ENCODE measurements around the gene RCL1.

Gene RCL1

DNA sequence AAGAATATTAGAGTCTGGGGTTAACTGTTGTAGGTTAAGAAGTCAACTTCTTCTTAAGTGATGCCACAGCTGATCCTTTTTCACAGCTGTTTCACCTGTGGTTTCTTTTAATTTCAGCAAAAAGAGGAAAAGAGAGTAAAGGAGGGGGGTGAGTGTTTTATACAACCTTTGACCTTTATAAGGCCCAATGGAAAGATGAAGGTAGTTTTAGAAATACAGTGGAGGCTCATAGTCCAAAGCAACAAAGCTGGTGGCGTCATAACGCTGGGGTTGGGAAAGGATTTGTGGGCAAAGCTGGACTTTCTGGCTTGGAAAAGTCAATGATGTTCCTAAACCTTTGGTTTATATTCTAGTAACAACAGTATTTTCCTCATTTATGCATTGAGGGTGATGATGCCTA is 49.5 kb downstream of the RCL1 start:
- DNase-seq (ENCODE audit: low read depth): no peak

DNA sequence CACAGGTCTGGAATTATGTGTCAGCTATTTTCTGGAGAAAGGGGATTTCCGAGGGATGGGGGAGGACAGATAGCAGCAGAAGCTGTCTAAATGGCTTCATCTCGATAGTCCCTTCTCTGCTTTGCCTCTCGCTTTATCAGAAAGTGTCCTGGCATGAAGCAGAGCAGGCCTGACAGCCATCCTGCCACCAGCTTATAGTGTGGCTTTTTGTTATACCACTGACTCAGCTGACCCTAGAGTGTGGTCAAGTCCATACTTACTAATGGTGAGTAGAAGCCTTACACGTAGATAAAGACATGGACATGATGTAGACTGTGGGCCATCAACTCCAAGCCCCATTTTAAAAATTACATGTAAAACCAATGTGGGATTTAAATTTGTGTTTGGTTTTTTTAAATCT is 50.0 kb downstream of the RCL1 start:
- no peak for DNase-seq (ENCODE audit: low read depth)

DNA sequence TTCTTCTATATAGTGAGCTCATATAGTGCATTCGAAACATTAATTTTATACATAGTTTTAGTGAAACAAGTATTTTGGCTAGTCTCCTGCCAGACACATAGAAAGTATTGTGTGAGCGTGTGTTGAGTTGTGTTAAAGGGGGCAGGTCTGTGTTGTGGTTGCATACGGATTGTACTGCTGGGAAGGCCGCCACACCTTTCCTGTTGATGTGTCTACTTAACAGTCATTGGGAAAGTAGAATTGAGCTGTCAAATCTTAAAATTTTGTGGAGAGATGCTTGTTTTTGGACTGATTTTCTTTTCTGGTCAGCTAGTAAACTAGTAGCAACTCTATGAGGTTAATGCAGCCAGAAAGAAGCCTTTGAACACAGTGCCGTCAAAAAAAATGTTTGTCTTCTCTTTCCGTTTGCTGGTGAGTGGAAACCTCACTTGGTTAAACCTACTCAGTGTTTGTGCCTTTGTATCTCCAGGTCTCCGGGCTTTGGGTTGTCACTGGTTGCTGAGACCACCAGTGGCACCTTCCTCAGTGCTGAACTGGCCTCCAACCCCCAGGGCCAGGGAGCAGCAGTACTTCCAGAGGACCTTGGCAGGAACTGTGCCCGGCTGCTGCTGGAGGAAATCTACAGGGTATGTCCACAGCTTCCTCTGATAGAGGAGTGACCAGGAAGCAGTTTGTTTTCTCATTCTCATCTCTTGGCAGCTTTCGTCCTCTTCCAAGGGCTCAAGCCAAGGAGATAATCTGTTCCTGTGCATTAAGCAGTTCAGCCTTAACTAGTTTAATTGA is 51.5 kb downstream of the RCL1 start:
- no peak for DNase-seq (ENCODE audit: low read depth)

DNA sequence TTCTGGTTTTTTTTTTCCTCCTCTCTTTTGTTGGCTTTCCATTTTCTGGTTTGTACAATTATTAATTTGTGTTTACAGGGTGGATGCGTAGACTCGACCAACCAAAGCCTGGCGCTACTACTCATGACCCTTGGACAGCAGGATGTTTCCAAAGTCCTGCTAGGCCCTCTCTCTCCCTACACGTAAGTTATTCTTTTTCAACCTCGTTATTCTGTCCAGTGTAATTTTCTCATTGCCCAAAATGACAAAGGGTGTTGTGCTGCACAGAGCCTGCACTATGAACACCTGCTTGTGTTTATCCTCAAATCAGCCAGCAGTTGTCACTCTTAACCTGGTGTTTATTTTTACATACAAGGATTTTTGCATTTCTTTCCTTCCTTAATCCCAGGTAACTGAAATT is 56.6 kb downstream of the RCL1 start:
- no peak for DNase-seq (ENCODE audit: low read depth)

DNA sequence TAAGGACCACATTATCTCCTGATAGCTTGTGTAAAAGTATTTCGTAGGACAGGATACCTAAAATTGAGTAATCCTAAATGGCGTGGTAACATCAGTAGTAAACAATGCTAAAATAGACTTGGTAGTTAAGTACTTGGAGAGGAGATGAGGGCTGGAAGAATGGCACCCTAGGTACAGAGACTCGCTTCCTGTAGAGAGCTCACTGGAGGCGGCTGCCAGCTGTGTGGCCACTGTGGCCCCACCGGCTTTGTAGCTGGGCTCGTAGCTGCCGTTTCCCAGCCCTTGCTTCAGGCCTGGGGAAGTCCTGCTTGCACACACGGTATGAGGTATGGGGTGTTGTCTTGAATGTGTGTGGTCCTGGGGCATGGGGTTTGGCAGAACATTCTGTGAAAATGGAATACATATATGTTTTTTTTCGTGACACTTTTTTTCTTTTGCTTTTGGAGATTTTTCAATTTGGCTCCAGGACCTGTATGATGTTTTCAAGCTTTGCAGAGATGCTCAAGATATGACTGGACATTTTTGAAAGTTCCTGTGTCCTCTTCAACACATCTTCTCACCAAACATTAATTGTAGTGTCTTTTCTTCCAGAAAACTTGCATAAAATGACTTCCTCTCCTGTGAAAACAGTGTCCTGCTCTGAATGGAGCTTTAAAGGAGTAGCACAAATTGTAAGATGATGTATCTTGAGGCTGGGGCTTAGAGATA is 58.0 kb downstream of the RCL1 start:
- DNase-seq (ENCODE audit: low read depth): no peak

DNA sequence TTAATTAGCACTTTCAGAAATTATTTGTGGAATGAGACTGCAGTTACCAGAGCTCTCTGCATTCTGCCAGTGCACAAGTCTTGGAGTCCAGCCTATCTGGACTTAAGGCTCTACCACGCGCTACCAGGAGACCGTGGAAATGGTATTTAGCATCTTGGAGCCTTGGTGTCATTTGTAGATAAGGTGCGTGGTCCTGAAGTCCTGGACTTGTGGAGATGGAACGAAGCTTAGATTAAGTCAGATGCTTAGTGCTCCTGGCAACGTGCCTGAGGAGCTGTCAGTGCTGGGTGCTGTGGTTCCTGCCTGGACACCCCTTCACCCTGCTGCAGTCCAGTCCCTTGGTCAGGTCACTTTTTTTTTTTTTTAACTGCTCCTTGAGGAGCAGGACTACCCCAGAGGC is 59.7 kb downstream of the RCL1 start:
- DNase-seq (ENCODE audit: low read depth): no peak

DNA sequence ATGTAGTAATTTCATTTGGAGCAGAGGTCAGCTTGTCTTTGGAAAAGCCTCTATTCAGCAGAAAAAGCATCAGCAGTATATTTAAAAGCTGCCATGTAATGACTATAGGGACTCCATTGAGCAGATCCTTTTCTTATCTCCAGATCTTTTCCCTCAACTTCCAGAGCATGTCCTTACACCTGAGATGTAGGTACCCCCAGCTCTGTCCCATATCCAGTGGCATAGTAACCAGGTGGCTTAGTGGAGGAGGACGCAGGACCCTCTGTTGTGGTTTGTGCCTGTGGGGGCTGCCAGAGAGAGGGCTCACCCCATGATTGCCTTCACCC is 61.5 kb downstream of the RCL1 start:
- no peak for DNase-seq (ENCODE audit: low read depth)

DNA sequence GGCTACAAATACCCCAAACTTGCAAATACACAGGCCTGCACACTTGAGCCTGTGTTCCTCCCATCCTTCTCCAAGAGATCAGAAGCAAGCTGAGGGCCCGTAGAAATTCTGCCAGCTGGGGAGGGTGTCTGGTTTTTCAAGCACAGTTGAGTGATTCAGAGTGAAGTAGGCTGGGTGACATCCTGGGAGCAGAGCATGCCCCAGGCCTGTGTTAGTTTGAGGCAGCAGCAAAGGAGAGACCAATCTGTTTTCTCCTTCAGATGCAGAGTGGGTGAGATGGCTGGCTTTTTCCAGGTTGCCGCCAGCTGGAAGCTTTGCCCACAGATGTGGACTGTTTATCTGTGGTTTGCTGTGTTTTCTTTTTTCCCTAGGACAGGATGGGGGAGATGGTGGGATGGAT is 63.1 kb downstream of the RCL1 start:
- no peak for DNase-seq (ENCODE audit: low read depth)

DNA sequence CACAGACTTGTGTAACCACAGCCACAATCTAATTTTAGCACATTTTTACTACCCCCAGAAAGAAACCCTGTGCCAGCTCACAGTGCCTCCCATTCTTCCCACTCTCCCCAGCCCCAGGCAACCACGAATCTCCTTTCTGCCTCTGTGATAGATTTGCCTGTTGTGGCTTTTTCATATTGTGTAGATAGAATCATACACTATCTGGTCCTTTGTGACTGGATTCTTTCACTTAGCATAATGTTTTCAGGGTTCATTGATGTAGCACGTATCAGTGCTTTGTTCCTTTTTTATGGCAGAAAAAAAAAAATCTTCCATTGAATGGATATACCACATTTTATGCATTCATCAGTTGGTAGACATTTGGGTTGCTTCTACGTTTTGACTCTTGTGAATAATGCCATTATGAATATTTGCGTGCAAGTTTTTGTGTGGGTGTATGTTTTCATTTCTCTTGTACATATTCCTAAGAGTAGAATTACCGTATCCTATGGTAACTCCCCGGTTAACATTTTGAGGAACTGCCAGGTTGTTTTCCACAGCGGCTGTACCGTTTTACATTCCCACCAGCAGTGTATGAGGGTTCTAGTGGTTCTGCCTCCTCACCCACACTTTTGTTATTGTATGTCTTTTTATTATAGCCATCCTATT is 64.5 kb downstream of the RCL1 start:
- DNase-seq (ENCODE audit: low read depth): no peak

DNA sequence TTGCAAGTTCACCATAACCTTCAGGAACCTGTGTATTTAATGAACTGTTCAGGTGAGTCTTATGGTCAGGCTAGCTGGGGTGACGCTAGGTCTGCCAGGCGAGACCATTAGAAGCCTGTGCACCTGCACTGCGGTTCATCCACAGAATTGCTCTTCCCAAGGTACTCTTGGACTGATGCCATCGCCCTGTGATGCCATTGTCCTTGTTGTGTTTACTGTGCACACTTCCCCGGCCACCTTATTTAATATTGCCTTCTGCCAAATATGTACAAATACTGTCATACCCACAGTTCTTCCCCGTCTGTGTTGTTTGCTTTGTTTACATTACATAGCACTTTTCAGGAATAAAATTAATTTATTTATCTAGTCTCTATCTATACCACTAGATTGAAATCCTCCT is 66.3 kb downstream of the RCL1 start:
- DNase-seq (ENCODE audit: low read depth): no peak

DNA sequence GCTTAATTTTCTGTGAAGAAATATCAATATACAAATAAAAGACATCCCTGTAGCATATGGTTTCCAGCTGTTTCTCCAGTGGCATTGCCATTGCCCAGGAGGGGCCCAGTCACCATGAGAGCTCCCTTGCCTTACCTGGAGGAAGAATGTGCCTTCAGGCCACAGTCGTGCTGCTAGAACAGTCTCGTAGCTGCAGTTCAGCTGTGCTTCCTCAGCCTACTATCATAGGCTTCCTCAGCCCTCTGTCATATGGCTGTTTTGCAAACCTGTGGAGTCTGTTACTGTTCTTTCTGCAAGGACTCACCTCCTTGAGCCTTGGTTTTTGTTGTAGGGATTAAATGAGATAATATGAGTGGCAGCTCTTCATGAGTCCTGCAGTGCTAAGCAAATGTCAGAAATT is 67.6 kb downstream of the RCL1 start:
- DNase-seq (ENCODE audit: low read depth): no peak

DNA sequence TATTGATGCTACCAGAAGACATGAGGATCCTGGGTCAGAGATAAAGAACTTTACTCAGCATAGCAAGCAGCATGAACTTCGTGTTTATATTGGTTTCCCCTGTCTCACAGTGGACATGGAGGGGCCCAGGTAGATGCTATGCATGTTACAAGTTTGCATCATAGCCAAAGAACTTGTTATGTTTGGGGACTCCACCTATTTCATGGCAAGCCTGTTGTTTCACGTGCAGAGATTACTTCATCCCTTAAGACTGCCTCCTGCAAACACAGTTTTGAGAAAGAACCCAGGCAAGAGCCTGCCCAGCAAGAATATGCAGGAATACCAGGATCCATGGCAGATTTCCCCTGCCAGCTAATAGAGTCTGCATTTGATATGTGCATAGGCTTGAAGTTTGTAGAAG is 68.4 kb downstream of the RCL1 start:
- no peak for DNase-seq (ENCODE audit: low read depth)

DNA sequence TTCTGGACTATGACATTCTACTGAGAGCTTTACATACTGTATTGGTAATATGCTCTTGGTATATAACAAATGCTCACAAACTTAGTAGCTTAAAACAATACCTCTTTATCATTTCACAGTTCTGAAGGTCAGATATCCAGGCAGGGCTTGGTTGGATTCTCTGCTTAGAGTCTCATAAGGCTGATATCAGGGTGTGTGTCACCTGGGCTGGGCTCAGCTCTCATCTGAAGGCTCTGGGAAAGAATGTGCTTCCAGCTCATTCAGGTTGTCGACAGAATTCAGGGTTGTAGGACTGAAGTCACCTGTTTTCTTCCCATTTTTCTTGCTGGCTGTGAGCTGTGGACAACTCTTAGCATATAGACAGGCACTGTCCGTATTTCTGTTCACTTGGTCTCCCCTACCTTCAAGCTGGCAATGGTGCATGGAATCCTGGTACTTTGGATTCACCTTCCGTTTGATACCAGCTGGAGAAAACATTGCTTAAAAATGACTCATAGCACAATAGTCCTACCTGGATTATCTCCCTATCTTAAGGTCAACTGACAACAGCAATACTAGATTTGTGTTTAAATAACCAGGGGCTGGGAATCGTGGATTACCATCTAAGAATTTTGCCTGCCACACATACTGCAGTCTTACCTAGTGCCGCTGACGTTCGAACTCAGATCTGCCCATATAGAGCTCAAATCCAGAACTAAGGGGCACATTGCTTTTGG is 69.2 kb downstream of the RCL1 start:
- no peak for DNase-seq (ENCODE audit: low read depth)

DNA sequence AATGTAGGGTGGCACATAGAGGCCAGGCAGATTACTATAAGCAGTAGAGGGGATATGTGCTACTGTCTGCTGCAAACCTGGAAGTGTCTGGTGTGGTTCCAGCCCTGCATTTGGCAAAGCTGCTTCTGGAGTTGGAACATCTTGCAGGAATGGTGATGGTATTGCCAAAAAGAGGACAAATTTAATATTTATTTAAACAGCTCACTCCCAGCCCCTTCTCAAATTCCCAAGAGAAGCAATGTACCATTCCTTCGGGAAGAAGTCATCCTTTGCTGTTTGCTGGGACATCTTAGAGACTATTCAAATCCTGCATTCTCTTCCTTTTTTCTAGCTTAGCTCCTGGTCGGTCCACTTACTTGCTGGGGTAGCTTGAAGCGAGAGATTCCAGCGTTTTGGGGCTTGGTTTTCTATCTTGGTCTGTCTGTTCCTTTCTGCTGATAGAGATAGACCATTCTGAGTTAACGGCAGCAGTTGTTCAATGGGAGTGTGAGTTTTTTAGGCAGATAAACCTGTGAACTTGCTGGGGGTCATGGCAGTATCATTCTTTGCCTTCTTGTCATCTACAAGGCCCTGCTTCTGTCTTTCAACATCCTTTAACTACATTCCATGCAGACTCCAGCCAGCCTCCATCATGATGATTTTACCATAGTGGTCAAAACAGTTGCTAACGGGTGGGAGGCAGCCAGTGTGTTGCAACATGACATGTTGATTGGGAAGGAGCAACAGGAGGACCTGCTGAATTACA is 69.9 kb downstream of the RCL1 start:
- no peak for DNase-seq (ENCODE audit: low read depth)

DNA sequence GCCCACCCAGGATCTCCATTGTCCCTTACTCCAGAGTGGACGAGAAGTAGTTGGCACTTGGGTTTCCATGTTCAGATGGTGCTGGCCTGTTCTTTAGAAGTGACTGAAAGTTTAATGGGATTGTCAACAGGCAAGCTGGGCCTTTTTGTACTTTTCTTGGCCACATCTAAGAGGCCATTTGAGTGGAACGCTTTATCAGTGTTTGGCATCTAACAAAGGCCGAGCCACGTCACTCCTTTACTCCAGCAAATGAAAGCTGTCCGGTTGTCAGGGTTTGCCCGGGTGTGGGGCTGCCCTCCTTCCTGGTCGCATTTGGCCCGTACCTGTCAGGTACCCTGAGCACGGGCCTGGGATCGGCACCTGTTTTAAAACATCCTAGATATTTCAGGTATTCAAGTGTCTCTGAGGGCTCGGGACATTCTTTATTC is 71.5 kb downstream of the RCL1 start:
- no peak for DNase-seq (ENCODE audit: low read depth)

DNA sequence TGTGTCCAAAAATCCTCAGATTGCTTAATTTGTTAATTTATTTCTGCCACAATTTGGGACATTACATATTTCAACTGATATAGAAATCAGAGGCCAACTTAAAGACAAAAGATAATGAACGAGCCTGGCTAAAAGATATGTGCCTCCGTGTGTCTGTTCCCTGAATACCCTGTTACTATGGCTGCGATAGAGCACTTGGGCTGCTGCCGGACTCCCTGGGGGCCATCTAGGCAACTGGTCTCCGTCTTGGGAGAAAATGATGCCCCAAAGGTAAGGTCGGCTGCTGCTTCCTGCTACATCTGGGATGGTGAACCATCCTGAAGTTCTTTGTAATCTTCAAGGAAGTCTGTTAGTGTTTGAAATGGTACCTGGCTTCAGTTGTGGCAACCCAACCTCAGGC is 72.0 kb downstream of the RCL1 start:
- DNase-seq (ENCODE audit: low read depth): no peak

DNA sequence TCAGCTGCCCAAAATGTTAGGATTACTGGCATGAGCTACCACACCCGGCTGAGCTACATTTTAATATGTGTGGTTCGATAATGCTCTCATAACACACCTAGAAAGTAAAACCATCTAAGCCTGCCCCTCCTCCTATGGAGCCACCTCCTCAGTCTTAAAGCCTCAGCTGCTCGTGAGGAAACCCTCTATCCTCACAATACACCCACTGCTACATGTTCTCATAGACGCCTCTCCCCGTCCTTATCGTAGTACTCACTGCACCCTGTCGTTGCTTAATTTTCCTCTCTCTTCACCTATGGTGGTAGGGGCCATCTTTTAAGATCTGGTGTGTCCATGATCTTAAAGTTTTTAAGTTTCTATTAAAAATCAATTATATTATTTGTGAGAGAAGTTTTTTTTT is 72.9 kb downstream of the RCL1 start:
- no peak for DNase-seq (ENCODE audit: low read depth)

DNA sequence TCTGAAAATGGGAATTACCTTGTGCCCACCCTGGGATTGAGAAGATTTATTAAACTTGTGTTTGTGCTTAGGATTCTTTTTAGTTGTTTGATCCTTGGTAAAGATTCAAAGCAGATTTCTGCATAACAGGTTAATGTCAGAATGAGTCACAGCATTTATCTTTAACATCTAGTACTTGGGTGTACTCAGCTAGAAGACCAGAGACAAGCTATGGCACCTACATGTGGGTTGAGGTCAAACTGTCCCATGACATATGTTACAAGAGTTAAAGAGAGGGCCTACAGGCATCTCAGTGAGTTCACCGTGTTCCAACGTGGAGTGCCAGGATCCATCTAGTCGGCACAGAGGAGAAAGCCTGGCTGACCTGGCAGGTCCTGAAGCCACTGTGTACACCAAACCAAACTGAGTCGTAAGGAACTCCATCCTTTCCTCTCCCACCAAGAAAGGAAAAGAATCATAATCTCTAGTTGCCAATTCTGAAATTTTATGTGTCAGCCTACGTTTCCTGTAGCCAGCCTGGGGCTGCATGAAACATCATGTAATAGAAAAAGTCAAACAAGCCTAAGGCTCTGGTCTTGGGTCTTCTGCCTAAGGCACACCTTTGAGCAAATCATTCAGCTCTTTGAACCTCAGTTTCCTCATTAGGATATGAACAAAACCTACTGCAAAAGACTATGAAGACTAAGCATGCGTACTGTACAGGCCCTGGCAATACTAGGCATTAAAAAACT is 73.7 kb downstream of the RCL1 start:
- DNase-seq (ENCODE audit: low read depth): no peak

DNA sequence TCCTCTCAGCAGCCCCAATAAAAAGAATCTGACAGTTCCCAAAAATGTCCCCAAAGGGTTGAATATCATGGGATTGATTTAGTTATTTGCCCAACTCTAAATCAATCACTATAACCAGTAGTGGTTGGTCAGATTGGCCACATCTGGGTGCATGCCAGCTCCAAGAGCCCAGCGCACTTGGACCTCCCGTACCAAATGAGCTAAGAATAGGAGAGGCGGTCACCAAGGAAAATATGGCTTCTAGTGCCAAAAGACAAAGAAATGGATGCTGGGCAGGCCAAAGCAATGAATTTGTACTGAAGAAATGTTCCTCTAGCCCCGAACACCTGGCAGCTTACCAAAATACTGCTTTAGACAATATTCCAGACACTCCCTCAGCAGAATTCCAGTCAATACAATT is 80.3 kb downstream of the RCL1 start:
- no peak for DNase-seq (ENCODE audit: low read depth)

DNA sequence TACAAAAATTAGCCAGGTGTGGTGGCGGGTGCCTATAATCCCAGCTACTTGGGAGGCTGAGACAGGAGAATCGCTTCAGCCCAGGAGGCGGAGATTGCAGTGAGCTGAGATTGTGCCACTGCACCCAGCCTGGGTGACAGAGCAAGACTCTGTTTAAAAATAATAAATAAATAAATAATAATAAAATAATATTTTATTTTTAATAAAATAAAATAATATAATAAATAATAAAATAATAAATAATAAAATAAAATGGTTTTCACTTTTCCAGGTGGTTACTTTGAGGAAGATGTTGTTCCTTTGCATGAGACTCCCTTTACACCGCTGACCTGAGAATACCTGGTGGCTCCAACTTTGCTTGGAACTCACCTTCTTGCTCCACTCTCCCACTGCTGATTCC is 82.8 kb downstream of the RCL1 start:
- no peak for DNase-seq (ENCODE audit: low read depth)

DNA sequence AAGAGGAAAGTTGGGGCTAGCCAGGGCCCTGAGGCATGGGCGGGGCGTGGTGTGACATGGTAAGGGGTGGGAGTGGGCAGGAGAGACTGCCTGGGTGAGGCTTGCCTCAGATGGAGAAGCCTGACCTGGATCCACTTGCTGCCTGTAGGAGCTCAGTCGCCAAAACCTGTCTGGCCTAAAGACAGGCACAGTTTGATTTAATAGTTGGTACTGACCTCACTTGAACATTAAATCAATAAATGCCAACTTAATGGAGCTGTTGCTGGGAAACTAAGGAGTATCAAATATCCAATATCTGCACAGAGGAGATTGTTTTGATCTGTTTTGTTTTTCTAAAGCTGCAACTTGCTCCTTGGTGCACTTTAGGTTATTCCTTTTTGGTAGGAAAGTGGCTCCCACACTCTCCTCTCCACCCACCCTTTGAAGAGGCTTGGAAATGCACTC is 86.4 kb downstream of the RCL1 start:
- DNase-seq (ENCODE audit: low read depth): no peak

All from HS-5 (cell line).